GM23338 (cell line): ENCODE results near the gene LTBP2. TPM values are rescaled to one million over a fixed set of nuclear protein-coding genes. Genes with fewer than 3 reads are reported as not detected.

Experiments
- ATAC-seq: fragments of 200-7000 bp; cut with Tn5 transposase; 3 replicates; pipeline ENCODE4 v1.9.1; 2020
- DNase-seq: peaks from one replicate; pipeline ENCODE4 v3.0.0-alpha.2; 2015; ENCODE audit warnings: low spot score
- H2AFZ ChIP-seq: fragments of 200-600 bp; sonication (generic); 2 replicates; pipeline ENCODE4 v1.8.0; 2016; ENCODE audit warnings: antibody characterized with exemption, mild to moderate bottlenecking, moderate library complexity
- H3F3A ChIP-seq: fragments of 200-600 bp; sonication (generic); replicated peaks from 2 replicates; pipeline ENCODE4 v1.8.0; 2017; ENCODE audit warnings: antibody characterized with exemption, mixed run types, low read depth
- H3K27ac ChIP-seq: fragments of 200-600 bp; sonication (generic); 2 replicates; pipeline ENCODE4 v1.6.1; 2016; ENCODE audit warnings: low read depth
- H3K27me3 ChIP-seq: fragments of 200-600 bp; sonication (generic); 2 replicates; pipeline ENCODE4 v1.8.0; 2016; ENCODE audit warnings: mild to moderate bottlenecking, mixed run types, moderate library complexity; ENCODE audit not compliant: insufficient read depth
- H3K36me3 ChIP-seq: fragments of 200-600 bp; sonication (generic); 2 replicates; pipeline ENCODE4 v1.8.0; 2016; ENCODE audit warnings: mild to moderate bottlenecking; ENCODE audit not compliant: insufficient read depth
- H3K4me1 ChIP-seq: fragments of 200-600 bp; sonication (generic); 2 replicates; pipeline ENCODE4 v1.8.0; 2016; ENCODE audit warnings: mild to moderate bottlenecking, moderate library complexity; ENCODE audit not compliant: insufficient read depth
- H3K4me2 ChIP-seq: fragments of 200-600 bp; sonication (generic); 2 replicates; pipeline ENCODE4 v1.7.1; 2017; ENCODE audit warnings: mixed run types
- H3K4me3 ChIP-seq: fragments of 200-600 bp; sonication (generic); 2 replicates; pipeline ENCODE4 v1.6.1; 2016; ENCODE audit warnings: mixed run types
- H3K79me2 ChIP-seq: fragments of 200-600 bp; sonication (generic); replicated peaks from 2 replicates; pipeline ENCODE4 v1.8.0; 2017; ENCODE audit warnings: mild to moderate bottlenecking; ENCODE audit not compliant: insufficient read depth
- H3K9me2 ChIP-seq: fragments of 200-600 bp; sonication (generic); 2 replicates; pipeline ENCODE4 v1.8.0; 2017; ENCODE audit not compliant: insufficient read depth
- H4K20me1 ChIP-seq: fragments of 200-600 bp; sonication (generic); replicated peaks from 2 replicates; pipeline ENCODE4 v1.8.0; 2017; ENCODE audit warnings: mild to moderate bottlenecking; ENCODE audit not compliant: insufficient read depth
- H3K27ac Mint-ChIP-seq: 2 replicates; pipeline ENCODE4 v1.8.0; 2020; ENCODE audit warnings: inconsistent platforms, mild to moderate bottlenecking, moderate library complexity, mixed read lengths
- H3K27me3 Mint-ChIP-seq: 3 replicates; pipeline ENCODE4 v1.8.0; 2022; ENCODE audit warnings: low read depth, mild to moderate bottlenecking, moderate library complexity, mixed read lengths, inconsistent platforms; ENCODE audit not compliant: insufficient read depth, poor library complexity
- H3K36me3 Mint-ChIP-seq: 3 replicates; pipeline ENCODE4 v1.8.0; 2021; ENCODE audit warnings: low read depth, mild to moderate bottlenecking, inconsistent platforms, moderate library complexity, mixed read lengths
- H3K4me1 Mint-ChIP-seq: 3 replicates; pipeline ENCODE4 v1.8.0; 2020; ENCODE audit warnings: mild to moderate bottlenecking, inconsistent platforms, mixed read lengths
- H3K4me3 Mint-ChIP-seq: 3 replicates; pipeline ENCODE4 v1.8.0; 2021; ENCODE audit warnings: moderate library complexity, mild to moderate bottlenecking, inconsistent platforms, mixed read lengths
- H3K9me3 Mint-ChIP-seq: 3 replicates; pipeline ENCODE4 v1.8.0; 2020; ENCODE audit warnings: moderate library complexity, mild to moderate bottlenecking, inconsistent platforms, mixed read lengths
- EZH2phosphoT487 ChIP-seq: fragments of 200-600 bp; sonication (generic); IDR thresholded peaks from one replicate; pipeline ENCODE4 v1.8.1; 2018; ENCODE audit warnings: antibody characterized with exemption; ENCODE audit not compliant: unreplicated experiment
- JUNB ChIP-seq: IDR thresholded peaks from one replicate; pipeline ENCODE4 v1.6.1; 2016; ENCODE audit warnings: antibody characterized with exemption; ENCODE audit not compliant: unreplicated experiment
- NANOG ChIP-seq: IDR thresholded peaks from 2 replicates; pipeline ENCODE4 v1.6.1; 2016; ENCODE audit warnings: antibody characterized with exemption, borderline replicate concordance
- POLR2AphosphoS5 ChIP-seq: IDR thresholded peaks from 2 replicates; pipeline ENCODE4 v1.6.1; 2016; ENCODE audit warnings: antibody characterized with exemption, low read depth
- ZNF114 ChIP-seq: fragments of 250-450 bp; sonication (Bioruptor Pico); IDR thresholded peaks from 2 replicates; pipeline ENCODE4 v1.5.0; 2020; ENCODE audit warnings: mild to moderate bottlenecking, moderate library complexity
- ZNF331 ChIP-seq: fragments of 250-450 bp; sonication (Bioruptor Pico); IDR thresholded peaks from 2 replicates; pipeline ENCODE4 v1.5.0; 2020; ENCODE audit warnings: low read depth, mild to moderate bottlenecking, moderate library complexity
- polyA plus RNA-seq: library from polyadenylated mRNA; unstranded; fragments of >200 nt; fragmentation: Nextera tagmentation; extraction: Ambion mirVana; gene quantifications from 2 replicates; pipeline ENCODE4 v1.2.1, GENCODE V29; 2016
- total RNA-seq: library from RNA; depleted of rRNA; stranded (reverse); fragments of >200 nt; shearing (Covaris generic); gene quantifications from 2 replicates; pipeline ENCODE4 v1.2.3, GENCODE V29; 2014
- TF ChIP-seq, protein P1 (sequence below): fragments of 250-450 bp; sonication (Bioruptor Pico); IDR thresholded peaks from 2 replicates; pipeline ENCODE4 v1.5.0; 2020; ENCODE audit warnings: mild to moderate bottlenecking, moderate library complexity
- TF ChIP-seq, protein P2 (sequence below): IDR thresholded peaks from 2 replicates; pipeline ENCODE4 v1.6.1; 2016; ENCODE audit warnings: antibody characterized with exemption

Gene LTBP2
- total and polyA plus RNA-seq, 2 experiments from 2014 or later = 0.27 to 0.49 TPM

DNA sequence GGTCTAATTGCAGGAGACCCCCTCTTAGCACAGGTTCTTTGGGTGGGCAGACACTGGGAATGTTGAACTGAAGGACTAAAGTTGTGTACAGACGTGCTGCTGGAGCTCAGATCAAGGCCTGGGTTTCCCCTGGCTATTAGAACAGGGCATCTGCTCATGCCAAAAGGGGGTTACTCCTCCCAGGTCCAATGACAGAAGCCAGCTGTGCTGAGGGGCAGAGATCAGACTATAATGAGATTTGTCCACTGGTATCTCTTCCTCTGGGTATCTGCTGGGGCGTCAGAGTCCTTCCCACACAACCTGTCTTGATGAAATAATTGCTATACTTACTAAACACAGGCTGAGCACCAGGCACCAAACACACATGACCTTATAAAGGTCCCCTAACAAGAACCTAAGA is 42.6 kb downstream of the LTBP2 start (continued):
- TF ChIP-seq, protein P1, sequence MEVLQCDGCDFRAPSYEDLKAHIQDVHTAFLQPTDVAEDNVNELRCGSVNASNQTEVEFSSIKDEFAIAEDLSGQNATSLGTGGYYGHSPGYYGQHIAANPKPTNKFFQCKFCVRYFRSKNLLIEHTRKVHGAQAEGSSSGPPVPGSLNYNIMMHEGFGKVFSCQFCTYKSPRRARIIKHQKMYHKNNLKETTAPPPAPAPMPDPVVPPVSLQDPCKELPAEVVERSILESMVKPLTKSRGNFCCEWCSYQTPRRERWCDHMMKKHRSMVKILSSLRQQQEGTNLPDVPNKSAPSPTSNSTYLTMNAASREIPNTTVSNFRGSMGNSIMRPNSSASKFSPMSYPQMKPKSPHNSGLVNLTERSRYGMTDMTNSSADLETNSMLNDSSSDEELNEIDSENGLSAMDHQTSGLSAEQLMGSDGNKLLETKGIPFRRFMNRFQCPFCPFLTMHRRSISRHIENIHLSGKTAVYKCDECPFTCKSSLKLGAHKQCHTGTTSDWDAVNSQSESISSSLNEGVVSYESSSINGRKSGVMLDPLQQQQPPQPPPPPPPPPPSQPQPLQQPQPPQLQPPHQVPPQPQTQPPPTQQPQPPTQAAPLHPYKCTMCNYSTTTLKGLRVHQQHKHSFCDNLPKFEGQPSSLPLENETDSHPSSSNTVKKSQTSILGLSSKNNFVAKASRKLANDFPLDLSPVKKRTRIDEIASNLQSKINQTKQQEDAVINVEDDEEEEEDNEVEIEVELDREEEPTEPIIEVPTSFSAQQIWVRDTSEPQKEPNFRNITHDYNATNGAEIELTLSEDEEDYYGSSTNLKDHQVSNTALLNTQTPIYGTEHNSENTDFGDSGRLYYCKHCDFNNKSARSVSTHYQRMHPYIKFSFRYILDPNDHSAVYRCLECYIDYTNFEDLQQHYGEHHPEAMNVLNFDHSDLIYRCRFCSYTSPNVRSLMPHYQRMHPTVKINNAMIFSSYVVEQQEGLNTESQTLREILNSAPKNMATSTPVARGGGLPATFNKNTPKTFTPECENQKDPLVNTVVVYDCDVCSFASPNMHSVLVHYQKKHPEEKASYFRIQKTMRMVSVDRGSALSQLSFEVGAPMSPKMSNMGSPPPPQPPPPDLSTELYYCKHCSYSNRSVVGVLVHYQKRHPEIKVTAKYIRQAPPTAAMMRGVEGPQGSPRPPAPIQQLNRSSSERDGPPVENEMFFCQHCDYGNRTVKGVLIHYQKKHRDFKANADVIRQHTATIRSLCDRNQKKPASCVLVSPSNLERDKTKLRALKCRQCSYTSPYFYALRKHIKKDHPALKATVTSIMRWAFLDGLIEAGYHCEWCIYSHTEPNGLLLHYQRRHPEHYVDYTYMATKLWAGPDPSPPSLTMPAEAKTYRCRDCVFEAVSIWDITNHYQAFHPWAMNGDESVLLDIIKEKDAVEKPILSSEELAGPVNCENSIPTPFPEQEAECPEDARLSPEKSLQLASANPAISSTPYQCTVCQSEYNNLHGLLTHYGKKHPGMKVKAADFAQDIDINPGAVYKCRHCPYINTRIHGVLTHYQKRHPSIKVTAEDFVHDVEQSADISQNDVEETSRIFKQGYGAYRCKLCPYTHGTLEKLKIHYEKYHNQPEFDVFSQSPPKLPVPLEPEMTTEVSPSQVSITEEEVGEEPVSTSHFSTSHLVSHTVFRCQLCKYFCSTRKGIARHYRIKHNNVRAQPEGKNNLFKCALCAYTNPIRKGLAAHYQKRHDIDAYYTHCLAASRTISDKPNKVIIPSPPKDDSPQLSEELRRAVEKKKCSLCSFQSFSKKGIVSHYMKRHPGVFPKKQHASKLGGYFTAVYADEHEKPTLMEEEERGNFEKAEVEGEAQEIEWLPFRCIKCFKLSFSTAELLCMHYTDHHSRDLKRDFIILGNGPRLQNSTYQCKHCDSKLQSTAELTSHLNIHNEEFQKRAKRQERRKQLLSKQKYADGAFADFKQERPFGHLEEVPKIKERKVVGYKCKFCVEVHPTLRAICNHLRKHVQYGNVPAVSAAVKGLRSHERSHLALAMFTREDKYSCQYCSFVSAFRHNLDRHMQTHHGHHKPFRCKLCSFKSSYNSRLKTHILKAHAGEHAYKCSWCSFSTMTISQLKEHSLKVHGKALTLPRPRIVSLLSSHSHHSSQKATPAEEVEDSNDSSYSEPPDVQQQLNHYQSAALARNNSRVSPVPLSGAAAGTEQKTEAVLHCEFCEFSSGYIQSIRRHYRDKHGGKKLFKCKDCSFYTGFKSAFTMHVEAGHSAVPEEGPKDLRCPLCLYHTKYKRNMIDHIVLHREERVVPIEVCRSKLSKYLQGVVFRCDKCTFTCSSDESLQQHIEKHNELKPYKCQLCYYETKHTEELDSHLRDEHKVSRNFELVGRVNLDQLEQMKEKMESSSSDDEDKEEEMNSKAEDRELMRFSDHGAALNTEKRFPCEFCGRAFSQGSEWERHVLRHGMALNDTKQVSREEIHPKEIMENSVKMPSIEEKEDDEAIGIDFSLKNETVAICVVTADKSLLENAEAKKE (CRISPR knock-in tag) = no peak
- TF ChIP-seq EZH2phosphoT487 (no peak), ZNF331 (CRISPR knock-in tag) (no peak), JUNB (no peak), POLR2AphosphoS5 (no peak)

- Mint-ChIP-seq H3K27ac (no peak overlapping the region), H3K36me3 (no peaks in the 10 kb centered on the region), H3K4me1 (peaks cover 22% of the 10 kb centered on the region), H3K9me3 (no peaks in the 10 kb centered on the region), H3K27me3 (peaks cover 7% of the 10 kb centered on the region), H3K4me3 (no peak overlapping the region)
- H3K79me2 ChIP-seq = no peaks in the 10 kb centered on the region
- no peak for ATAC-seq
- H3K4me2 ChIP-seq = no peak overlapping the region
- no peak overlapping the region for H3K4me3 ChIP-seq
- H3K27me3 ChIP-seq = no peaks in the 10 kb centered on the region
- H3K4me1 ChIP-seq = no peaks in the 10 kb centered on the region
- H3K36me3 ChIP-seq = no peaks in the 10 kb centered on the region
- no peaks in the 10 kb centered on the region for H4K20me1 ChIP-seq
- no peaks in the 10 kb centered on the region for H3K9me2 ChIP-seq
- no peak for DNase-seq
- no peak overlapping the region for H3K27ac ChIP-seq
- TF ChIP-seq, protein P1 (CRISPR knock-in tag) = no peak
- TF ChIP-seq NANOG (no peak), ZNF114 (CRISPR knock-in tag) (no peak), EZH2phosphoT487 (no peak), JUNB (no peak)
- TF ChIP-seq, protein P2, sequence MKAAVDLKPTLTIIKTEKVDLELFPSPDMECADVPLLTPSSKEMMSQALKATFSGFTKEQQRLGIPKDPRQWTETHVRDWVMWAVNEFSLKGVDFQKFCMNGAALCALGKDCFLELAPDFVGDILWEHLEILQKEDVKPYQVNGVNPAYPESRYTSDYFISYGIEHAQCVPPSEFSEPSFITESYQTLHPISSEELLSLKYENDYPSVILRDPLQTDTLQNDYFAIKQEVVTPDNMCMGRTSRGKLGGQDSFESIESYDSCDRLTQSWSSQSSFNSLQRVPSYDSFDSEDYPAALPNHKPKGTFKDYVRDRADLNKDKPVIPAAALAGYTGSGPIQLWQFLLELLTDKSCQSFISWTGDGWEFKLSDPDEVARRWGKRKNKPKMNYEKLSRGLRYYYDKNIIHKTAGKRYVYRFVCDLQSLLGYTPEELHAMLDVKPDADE = no peak
- H3F3A ChIP-seq = no peaks in the 10 kb centered on the region
- no peak overlapping the region for H2AFZ ChIP-seq
Measured at GRCh38 chr14:74568911-74569310, 43.1 kb downstream of the LTBP2 start.
